Chondrocyte (in vitro differentiated cells): Measurements from ENCODE around the gene RHNO1. TPM values are rescaled to one million over a fixed set of nuclear protein-coding genes. Genes with fewer than 3 reads are reported as not detected.

Experiments
- DNase-seq: peaks from one replicate; pipeline ENCODE4 v3.0.0; 2021; ENCODE audit warnings: mixed read lengths, low spot score
- H3K27ac Mint-ChIP-seq: one replicate; pipeline ENCODE4 v1.8.0; 2021; ENCODE audit warnings: mild to moderate bottlenecking, moderate library complexity, mixed read lengths; ENCODE audit not compliant: unreplicated experiment
- H3K27me3 Mint-ChIP-seq: 2 replicates; pipeline ENCODE4 v1.8.0; 2021; ENCODE audit warnings: low read depth, mixed read lengths
- H3K36me3 Mint-ChIP-seq: 2 replicates; pipeline ENCODE4 v1.8.0; 2021; ENCODE audit warnings: low read depth, mixed read lengths
- H3K4me1 Mint-ChIP-seq: 2 replicates; pipeline ENCODE4 v1.8.0; 2021; ENCODE audit warnings: low read depth, mild to moderate bottlenecking, mixed read lengths
- H3K4me3 Mint-ChIP-seq: one replicate; pipeline ENCODE4 v1.8.0; 2021; ENCODE audit warnings: mild to moderate bottlenecking, moderate library complexity, mixed read lengths; ENCODE audit not compliant: unreplicated experiment
- H3K9me3 Mint-ChIP-seq: 2 replicates; pipeline ENCODE4 v1.8.0; 2021; ENCODE audit warnings: low read depth, mixed read lengths
- total RNA-seq: library from RNA; stranded (reverse); gene quantifications from 3 replicates; pipeline ENCODE4 v1.2.1, GENCODE V29; 2021
- TF ChIP-seq, protein P1 (sequence below): fragments of 200-600 bp; sonication (generic); IDR thresholded peaks from 2 replicates; pipeline ENCODE4 v1.5.0; 2021; ENCODE audit warnings: antibody characterized with exemption, mild to moderate bottlenecking, moderate library complexity

The RHNO1 gene
- total RNA-seq, 1 donor from 2014 or later, result 18.8 TPM

DNA sequence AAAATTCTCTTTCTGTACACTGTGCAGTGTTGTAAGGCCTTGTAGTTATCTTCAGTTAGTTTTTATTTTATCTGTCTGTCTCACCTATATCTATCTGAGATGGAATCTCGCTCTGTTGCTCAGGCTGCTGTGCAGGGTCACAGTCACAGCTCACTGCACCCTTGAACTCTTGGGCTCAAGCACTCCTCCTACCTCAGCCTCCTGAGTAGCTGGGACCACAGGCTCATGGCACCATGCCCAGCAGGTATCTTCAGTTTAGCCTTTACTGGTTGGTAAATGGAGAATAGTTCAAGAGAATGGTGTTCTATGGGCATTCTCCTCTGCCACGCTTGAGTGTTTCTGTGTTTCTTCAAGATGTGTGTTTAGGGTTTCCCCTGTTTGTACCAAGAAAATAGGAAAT, 27.2 kb downstream of the RHNO1 start:
- DNase-seq, result no peak
- Mint-ChIP-seq H3K9me3 (no peaks in the 10 kb centered on the region), H3K4me1 (peaks cover 10% of the 10 kb centered on the region), H3K27ac (no peak overlapping the region), H3K4me3 (no peak overlapping the region), H3K36me3 (no peaks in the 10 kb centered on the region), H3K27me3 (no peaks in the 10 kb centered on the region)
- TF ChIP-seq, protein P1, sequence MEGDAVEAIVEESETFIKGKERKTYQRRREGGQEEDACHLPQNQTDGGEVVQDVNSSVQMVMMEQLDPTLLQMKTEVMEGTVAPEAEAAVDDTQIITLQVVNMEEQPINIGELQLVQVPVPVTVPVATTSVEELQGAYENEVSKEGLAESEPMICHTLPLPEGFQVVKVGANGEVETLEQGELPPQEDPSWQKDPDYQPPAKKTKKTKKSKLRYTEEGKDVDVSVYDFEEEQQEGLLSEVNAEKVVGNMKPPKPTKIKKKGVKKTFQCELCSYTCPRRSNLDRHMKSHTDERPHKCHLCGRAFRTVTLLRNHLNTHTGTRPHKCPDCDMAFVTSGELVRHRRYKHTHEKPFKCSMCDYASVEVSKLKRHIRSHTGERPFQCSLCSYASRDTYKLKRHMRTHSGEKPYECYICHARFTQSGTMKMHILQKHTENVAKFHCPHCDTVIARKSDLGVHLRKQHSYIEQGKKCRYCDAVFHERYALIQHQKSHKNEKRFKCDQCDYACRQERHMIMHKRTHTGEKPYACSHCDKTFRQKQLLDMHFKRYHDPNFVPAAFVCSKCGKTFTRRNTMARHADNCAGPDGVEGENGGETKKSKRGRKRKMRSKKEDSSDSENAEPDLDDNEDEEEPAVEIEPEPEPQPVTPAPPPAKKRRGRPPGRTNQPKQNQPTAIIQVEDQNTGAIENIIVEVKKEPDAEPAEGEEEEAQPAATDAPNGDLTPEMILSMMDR, result no peak

DNA sequence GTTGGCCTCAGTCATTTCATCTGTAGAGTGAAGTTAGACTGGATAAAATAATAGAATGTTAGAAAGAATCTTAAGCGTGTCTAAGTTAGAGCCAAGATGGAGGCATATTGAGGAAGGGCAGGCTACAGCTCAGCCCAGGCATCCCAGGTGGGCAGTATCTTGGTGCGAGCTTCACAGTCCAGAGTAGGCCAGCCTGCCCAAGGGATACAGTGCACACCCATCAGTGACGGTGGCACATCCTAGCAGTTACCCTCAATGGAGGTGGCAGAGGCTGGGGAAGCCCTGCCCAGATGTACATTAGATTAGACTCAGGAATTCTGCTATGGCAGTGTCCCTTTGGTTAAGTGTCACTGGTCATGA, 35.2 kb downstream of the RHNO1 start:
- H3K27ac Mint-ChIP-seq, result no peak overlapping the region
- no peaks in the 10 kb centered on the region for H3K27me3 Mint-ChIP-seq
- no peak overlapping the region for H3K4me3 Mint-ChIP-seq
- H3K36me3 Mint-ChIP-seq, result peaks cover 22% of the 10 kb centered on the region
- H3K4me1 Mint-ChIP-seq, result peaks cover 6% of the 10 kb centered on the region
- DNase-seq, result no peak
- H3K9me3 Mint-ChIP-seq, result no peaks in the 10 kb centered on the region
- TF ChIP-seq, protein P1, result no peak

DNA sequence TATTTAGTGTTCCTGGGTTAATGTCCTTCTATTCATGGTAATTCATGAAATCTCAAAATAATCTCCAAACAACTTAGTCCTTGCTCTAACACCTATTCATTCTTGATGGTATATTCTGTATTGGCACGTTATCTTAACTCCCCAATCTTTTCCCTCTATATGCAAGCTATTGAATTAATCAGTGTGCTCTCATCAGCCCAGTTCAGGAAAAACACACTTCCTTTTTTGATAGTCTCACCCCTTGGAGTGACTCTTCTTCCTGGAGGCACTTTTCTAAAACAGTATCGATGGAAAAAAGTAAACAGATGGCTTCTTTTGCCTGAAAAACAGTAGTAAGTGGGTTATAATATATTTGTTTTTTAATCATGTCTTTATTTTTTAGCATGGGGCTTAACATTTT, 42.2 kb downstream of the RHNO1 start:
- peaks cover 20% of the 10 kb centered on the region for H3K36me3 Mint-ChIP-seq
- no peak overlapping the region for H3K4me3 Mint-ChIP-seq
- H3K9me3 Mint-ChIP-seq, result no peaks in the 10 kb centered on the region
- no peaks in the 10 kb centered on the region for H3K27me3 Mint-ChIP-seq
- no peak overlapping the region for H3K27ac Mint-ChIP-seq
- TF ChIP-seq, protein P1, result no peak
- no peak for DNase-seq
- H3K4me1 Mint-ChIP-seq, result peaks cover 3% of the 10 kb centered on the region

DNA sequence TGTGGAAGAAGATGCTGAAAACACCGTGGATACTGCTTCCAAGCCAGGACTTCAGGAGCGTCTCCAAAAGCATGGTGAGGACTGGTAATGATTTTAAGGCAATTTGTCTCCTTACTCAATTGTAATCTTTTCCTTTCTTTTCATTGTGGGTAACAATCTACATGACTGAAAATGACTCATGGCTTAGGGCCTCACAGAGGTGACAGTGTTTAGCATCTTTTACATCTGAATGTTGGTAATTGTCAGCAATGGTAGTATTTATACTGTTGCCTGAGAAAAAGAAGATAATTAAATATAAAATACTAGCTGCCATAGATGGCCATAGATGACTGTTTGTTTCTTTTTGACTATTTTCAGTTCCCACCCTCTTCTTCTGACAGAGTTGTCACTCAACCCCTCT, 45.3 kb downstream of the RHNO1 start:
- no peak for DNase-seq
- Mint-ChIP-seq H3K27ac (no peak overlapping the region), H3K27me3 (no peaks in the 10 kb centered on the region), H3K9me3 (no peaks in the 10 kb centered on the region), H3K36me3 (peaks cover 21% of the 10 kb centered on the region), H3K4me3 (no peak overlapping the region), H3K4me1 (peaks cover 8% of the 10 kb centered on the region)
- TF ChIP-seq, protein P1, result no peak

DNA sequence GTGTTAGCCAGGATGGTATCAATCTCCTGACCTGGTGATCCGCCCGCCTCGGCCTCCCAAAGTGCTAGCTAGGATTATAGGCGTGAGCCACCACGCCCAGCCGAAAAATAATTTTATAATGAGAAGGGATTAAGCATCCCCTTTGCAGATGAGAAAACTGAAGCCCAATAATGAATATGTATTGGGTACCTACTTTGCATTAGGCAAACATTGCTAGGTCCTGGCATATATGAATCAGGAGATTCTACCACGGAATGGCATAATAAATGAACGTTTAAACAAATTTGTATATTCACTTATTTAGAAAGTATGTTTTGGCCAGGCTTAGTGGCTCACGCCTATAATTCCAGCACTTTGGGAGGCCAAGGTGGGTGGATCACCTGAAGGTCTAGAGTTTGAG, 46.0 kb downstream of the RHNO1 start:
- Mint-ChIP-seq H3K36me3 (peaks cover 26% of the 10 kb centered on the region), H3K4me3 (no peak overlapping the region), H3K27me3 (no peaks in the 10 kb centered on the region), H3K9me3 (no peaks in the 10 kb centered on the region), H3K27ac (no peak overlapping the region), H3K4me1 (peaks cover 8% of the 10 kb centered on the region)
- TF ChIP-seq, protein P1, result no peak
- DNase-seq, result no peak
